Measurements from ENCODE around the gene SRRM3. TPM values are rescaled to one million over a fixed set of nuclear protein-coding genes. Genes with fewer than 3 reads are reported as not detected.

SRRM3 gene
- total and polyA plus RNA-seq, 9 of the 15 experiments (the other 6 are each of a cell fraction or from before 2014, with no cell fraction given), result 0.04 to 0.91 (median 0.46) TPM; not detected in 2

DNA sequence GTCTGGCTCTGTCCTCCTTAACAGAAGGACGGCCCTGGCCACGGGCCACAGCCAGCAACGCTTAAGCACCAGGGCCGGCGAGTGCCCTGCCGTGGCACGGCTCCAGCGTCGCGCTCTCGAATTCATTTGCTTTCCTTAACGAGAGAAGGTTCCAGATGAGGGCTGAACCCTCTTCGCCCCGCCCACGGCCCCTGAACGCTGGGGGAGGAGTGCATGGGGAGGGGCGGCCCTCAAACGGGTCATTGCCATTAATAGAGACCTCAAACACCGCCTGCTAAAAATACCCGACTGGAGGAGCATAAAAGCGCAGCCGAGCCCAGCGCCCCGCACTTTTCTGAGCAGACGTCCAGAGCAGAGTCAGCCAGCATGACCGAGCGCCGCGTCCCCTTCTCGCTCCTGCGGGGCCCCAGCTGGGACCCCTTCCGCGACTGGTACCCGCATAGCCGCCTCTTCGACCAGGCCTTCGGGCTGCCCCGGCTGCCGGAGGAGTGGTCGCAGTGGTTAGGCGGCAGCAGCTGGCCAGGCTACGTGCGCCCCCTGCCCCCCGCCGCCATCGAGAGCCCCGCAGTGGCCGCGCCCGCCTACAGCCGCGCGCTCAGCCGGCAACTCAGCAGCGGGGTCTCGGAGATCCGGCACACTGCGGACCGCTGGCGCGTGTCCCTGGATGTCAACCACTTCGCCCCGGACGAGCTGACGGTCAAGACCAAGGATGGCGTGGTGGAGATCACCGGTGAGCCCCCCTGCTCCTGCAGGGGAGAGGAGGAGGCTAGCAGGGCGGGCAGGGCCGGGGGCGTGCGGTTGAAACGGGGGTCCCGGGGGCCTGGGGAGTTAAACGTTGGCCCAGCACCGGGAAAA, 100.9 kb downstream of the SRRM3 start, which contains the start of gene HSPB1 (continued):
- TF ChIP-seq PHF21A (IDR thresholded peaks at IDR 0.05; ENCODE audit: borderline replicate concordance, low read depth), result peak; percentile 42; the same call in 1 of the 2 replicates
- no peak for TF ChIP-seq C11orf30 (IDR thresholded peaks at IDR 0.05; ENCODE audit: low read depth)
- TF ChIP-seq, protein P1, sequence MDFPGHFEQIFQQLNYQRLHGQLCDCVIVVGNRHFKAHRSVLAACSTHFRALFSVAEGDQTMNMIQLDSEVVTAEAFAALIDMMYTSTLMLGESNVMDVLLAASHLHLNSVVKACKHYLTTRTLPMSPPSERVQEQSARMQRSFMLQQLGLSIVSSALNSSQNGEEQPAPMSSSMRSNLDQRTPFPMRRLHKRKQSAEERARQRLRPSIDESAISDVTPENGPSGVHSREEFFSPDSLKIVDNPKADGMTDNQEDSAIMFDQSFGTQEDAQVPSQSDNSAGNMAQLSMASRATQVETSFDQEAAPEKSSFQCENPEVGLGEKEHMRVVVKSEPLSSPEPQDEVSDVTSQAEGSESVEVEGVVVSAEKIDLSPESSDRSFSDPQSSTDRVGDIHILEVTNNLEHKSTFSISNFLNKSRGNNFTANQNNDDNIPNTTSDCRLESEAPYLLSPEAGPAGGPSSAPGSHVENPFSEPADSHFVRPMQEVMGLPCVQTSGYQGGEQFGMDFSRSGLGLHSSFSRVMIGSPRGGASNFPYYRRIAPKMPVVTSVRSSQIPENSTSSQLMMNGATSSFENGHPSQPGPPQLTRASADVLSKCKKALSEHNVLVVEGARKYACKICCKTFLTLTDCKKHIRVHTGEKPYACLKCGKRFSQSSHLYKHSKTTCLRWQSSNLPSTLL (IDR thresholded peaks at IDR 0.05), result no peak
- TF ChIP-seq TBP (optimal IDR thresholded peaks at IDR 0.05; ENCODE audit: low read depth, low read length), result peak; percentile 95
- TF ChIP-seq, protein P2, sequence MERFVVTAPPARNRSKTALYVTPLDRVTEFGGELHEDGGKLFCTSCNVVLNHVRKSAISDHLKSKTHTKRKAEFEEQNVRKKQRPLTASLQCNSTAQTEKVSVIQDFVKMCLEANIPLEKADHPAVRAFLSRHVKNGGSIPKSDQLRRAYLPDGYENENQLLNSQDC (CRISPR knock-in tag; IDR thresholded peaks at IDR 0.05), result no peak; the same call in 1 of the 2 replicates
- TF ChIP-seq CSDE1 (IDR thresholded peaks at IDR 0.05), result no peak
- 0 out of 2 replicates have a peak, but pooled peaks have one; percentile 64 for TF ChIP-seq LEF1 (IDR thresholded peaks at IDR 0.05)
- TF ChIP-seq SAP30 (IDR thresholded peaks at IDR 0.05; ENCODE audit: borderline replicate concordance, insufficient read depth, low read depth, low read length, poor library complexity, severe bottlenecking), result peak; percentile 71
- TF ChIP-seq CXXC5 (CRISPR knock-in tag; IDR thresholded peaks at IDR 0.05), result peak; percentile 59
- no peak for TF ChIP-seq ZNF121 (CRISPR knock-in tag; conservative IDR thresholded peaks at IDR 0.05)
- TF ChIP-seq ZKSCAN8 (CRISPR knock-in tag; IDR thresholded peaks at IDR 0.05), result no peak
- no peak for TF ChIP-seq ZC3H11A (IDR thresholded peaks at IDR 0.05; ENCODE audit: low read depth, low read length)
- TF ChIP-seq ZNF174 (CRISPR knock-in tag; IDR thresholded peaks at IDR 0.05), result no peak
- no peak for TF ChIP-seq ETV5 (CRISPR knock-in tag; IDR thresholded peaks at IDR 0.05; ENCODE audit: low read depth)
- TF ChIP-seq, protein P3, sequence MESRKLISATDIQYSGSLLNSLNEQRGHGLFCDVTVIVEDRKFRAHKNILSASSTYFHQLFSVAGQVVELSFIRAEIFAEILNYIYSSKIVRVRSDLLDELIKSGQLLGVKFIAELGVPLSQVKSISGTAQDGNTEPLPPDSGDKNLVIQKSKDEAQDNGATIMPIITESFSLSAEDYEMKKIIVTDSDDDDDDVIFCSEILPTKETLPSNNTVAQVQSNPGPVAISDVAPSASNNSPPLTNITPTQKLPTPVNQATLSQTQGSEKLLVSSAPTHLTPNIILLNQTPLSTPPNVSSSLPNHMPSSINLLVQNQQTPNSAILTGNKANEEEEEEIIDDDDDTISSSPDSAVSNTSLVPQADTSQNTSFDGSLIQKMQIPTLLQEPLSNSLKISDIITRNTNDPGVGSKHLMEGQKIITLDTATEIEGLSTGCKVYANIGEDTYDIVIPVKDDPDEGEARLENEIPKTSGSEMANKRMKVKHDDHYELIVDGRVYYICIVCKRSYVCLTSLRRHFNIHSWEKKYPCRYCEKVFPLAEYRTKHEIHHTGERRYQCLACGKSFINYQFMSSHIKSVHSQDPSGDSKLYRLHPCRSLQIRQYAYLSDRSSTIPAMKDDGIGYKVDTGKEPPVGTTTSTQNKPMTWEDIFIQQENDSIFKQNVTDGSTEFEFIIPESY (CRISPR knock-in tag; IDR thresholded peaks at IDR 0.05), result no peak
- TF ChIP-seq SREBF2 (CRISPR knock-in tag; IDR thresholded peaks at IDR 0.05), result no peak
- TF ChIP-seq POLR2B (IDR thresholded peaks at IDR 0.05; ENCODE audit: low read depth, partially characterized antibody), result peak; percentile 75
- peak; percentile 89 for TF ChIP-seq KDM2B (CRISPR knock-in tag; IDR thresholded peaks at IDR 0.05)
- TF ChIP-seq, protein P4, sequence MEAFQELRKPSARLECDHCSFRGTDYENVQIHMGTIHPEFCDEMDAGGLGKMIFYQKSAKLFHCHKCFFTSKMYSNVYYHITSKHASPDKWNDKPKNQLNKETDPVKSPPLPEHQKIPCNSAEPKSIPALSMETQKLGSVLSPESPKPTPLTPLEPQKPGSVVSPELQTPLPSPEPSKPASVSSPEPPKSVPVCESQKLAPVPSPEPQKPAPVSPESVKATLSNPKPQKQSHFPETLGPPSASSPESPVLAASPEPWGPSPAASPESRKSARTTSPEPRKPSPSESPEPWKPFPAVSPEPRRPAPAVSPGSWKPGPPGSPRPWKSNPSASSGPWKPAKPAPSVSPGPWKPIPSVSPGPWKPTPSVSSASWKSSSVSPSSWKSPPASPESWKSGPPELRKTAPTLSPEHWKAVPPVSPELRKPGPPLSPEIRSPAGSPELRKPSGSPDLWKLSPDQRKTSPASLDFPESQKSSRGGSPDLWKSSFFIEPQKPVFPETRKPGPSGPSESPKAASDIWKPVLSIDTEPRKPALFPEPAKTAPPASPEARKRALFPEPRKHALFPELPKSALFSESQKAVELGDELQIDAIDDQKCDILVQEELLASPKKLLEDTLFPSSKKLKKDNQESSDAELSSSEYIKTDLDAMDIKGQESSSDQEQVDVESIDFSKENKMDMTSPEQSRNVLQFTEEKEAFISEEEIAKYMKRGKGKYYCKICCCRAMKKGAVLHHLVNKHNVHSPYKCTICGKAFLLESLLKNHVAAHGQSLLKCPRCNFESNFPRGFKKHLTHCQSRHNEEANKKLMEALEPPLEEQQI (IDR thresholded peaks at IDR 0.05), result no peak
- TF ChIP-seq ASH1L (IDR thresholded peaks at IDR 0.05; ENCODE audit: borderline replicate concordance, low read depth, partially characterized antibody), result no peak
- TF ChIP-seq HNRNPK (IDR thresholded peaks at IDR 0.05; ENCODE audit: low read depth, low read length, poor library complexity, severe bottlenecking), result no peak

Data from K562 (cell line).